Measurements from ENCODE around the gene CCDC70.

GRCh38 chr13:51862957-51863356, 1.2 kb downstream of the CCDC70 start:
- TF ChIP-seq CTCF (IDR thresholded peaks at IDR 0.05) (no peak), CREM (CRISPR knock-in tag; IDR thresholded peaks at IDR 0.05) (no peak), ESRRA (CRISPR knock-in tag; IDR thresholded peaks at IDR 0.05; ENCODE audit: borderline replicate concordance) (no peak), E2F1 (CRISPR knock-in tag; IDR thresholded peaks at IDR 0.05) (no peak), SMAD3 (CRISPR knock-in tag; IDR thresholded peaks at IDR 0.05; ENCODE audit: borderline replicate concordance) (no peak), NR1H2 (CRISPR knock-in tag; IDR thresholded peaks at IDR 0.05) (no peak), E2F4 (CRISPR knock-in tag; IDR thresholded peaks at IDR 0.05; ENCODE audit: borderline replicate concordance, low read depth) (no peak), RORB (CRISPR knock-in tag; IDR thresholded peaks at IDR 0.05) (no peak)

All from WTC11 (cell line).